Aorta (tissue), 5 donors: ENCODE data around the gene CTNNA2. TPM values are rescaled to one million over a fixed set of nuclear protein-coding genes. Genes with fewer than 3 reads are reported as not detected.

Experiments
- ATAC-seq: fragments of 200-7000 bp; cut with Tn5 transposase; one replicate; pipeline ENCODE4 v1.9.1; 2022; ENCODE audit warnings: moderate library complexity; ENCODE audit not compliant: low FRiP score
- DNase-seq, 2 donors: peaks; one replicate each; pipeline ENCODE4 v3.0.0-alpha.2; 2020
- H3K27ac ChIP-seq, 2 donors: one replicate each; pipeline ENCODE4 v1.5.1; 2013; ENCODE audit warnings: low read length in 2 of 2, mild to moderate bottlenecking in 2 of 2, moderate library complexity in 2 of 2, control low read depth in 1 of 2, inconsistent platforms in 1 of 2, low read depth in 1 of 2
- H3K27me3 ChIP-seq, 2 donors: one replicate each; pipeline ENCODE4 v1.6.1; 2013; ENCODE audit warnings: control low read depth in 1 of 2, low read length in 1 of 2, mild to moderate bottlenecking in 1 of 2, moderate library complexity in 1 of 2; ENCODE audit not compliant: insufficient read depth in 2 of 2, control insufficient read depth in 1 of 2
- H3K36me3 ChIP-seq, 2 donors: one replicate each; pipeline ENCODE4 v1.6.1; 2013; ENCODE audit warnings: control low read depth in 1 of 2, low read length in 1 of 2, mild to moderate bottlenecking in 1 of 2; ENCODE audit not compliant: insufficient read depth in 2 of 2, control insufficient read depth in 1 of 2
- H3K4me1 ChIP-seq, 2 donors: one replicate each; pipeline ENCODE4 v1.6.1; 2013; ENCODE audit warnings: low read length in 2 of 2, control low read depth in 1 of 2, mild to moderate bottlenecking in 1 of 2, moderate library complexity in 1 of 2; ENCODE audit not compliant: insufficient read depth in 2 of 2, control insufficient read depth in 1 of 2
- H3K4me3 ChIP-seq, 2 donors: one replicate each; pipeline ENCODE4 v1.5.1; 2013; ENCODE audit warnings: low read length in 2 of 2, control low read depth in 1 of 2, mild to moderate bottlenecking in 1 of 2
- H3K9me3 ChIP-seq: one replicate; pipeline ENCODE4 v1.6.1; 2013; ENCODE audit warnings: mild to moderate bottlenecking, low read length; ENCODE audit not compliant: control insufficient read depth
- WGBS, 2 donors: extraction: QIAGEN DNeasy Blood & Tissue Kit; methylation state at CpG; one replicate each; pipeline ENCODE4 v1.1.7; 2013; 5-methylcytosine and 5-hydroxymethylcytosine counted together
- intact Hi-C, 2 donors: fragments of 100-400 bp; cut with DNase I; formaldehyde crosslinking; loops; one replicate each; pipeline versions ENCODE4 v1.14.2 to v1.15.0; 2022
- polyA plus RNA-seq, 2 donors: library from polyadenylated mRNA; stranded (reverse); fragments of 200-250 nt; gene quantifications; one replicate each; pipeline ENCODE4 v1.2.3, GENCODE V29; 2013
- total RNA-seq, 2 donors: library from RNA; stranded (reverse); fragmentation: NEBNext Ultra II Directional; extraction: Animal tissue kit (Norgen Biotek cat#: 25700); gene quantifications; one replicate each; pipeline ENCODE4 v1.2.1, GENCODE V29; 2021
- donor health status: healthy with polysubstance abuse.
- donor health status: Bipolar disorder and iron deficiency.
- donor health status: DM: no; HTN: no; CAD: no.
- donor health status: DM: no; HTN: no; CAD: no.
- donor health status: DM: yes; HTN: yes; CAD: no.

CTNNA2 gene
- total and polyA plus RNA-seq, 4 donors: 0.05 to 0.12 TPM; not detected in 2

DNA sequence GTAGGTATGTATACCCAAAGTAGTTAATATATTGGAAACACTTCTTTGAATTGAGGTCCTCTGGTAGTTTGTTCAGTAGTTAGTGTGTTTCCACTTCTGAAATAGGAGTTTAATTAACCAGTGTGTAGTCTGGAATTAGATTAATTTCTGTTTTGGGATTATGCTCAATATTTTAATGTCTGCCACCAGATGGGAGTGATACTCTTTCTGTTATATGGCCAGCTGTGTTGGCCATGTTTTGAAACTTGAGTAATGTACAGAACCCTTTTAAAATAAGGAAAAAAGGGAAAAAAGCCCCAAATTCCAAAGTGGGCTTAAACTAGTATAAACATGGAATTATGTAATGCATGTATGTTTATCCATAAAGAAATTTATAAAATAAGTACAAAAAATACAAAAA lies 147.7 kb downstream of the CTNNA2 start:
- Histone ChIP-seq H3K4me1 (no peaks in the 10 kb centered on the region), H3K9me3 (no peaks in the 10 kb centered on the region), H3K27me3 (no peaks in the 10 kb centered on the region), H3K27ac (no peak overlapping the region), H3K4me3 (no peak overlapping the region), H3K36me3 (no peaks in the 10 kb centered on the region)
- ATAC-seq (no peak), DNase-seq (no peak)
- intact Hi-C loops: no loop called here

DNA sequence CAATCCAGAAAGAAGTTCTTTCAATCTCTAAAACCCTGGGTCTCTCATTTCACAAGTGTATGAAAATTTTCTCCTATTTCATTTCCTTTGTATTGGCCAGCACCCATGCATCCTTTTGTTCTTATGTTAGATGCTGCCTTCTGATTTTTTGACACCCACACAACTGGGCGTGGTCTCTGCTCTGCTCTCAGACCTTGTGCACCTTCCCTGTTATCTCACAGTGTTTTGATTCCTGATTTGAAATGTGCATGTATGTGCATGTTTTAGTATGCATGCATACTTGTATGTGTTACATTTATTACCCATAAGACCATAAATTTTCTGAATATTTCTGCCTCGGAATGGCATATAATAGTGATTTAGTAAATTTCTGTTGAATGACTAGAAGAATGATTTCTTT lies 152.2 kb downstream of the CTNNA2 start:
- ATAC-seq (no peak), DNase-seq (no peak)
- no peak overlapping the region for H3K4me3 ChIP-seq
- intact Hi-C loops: no loop called here
- no peak overlapping the region for H3K27ac ChIP-seq
- H3K36me3 ChIP-seq: no peaks in the 10 kb centered on the region
- no peaks in the 10 kb centered on the region for H3K9me3 ChIP-seq
- H3K27me3 ChIP-seq: no peaks in the 10 kb centered on the region
- 58 to 60% methylated on average over 2 of the region's 2 CpGs for WGBS, 2 donors
- no peaks in the 10 kb centered on the region for H3K4me1 ChIP-seq

DNA sequence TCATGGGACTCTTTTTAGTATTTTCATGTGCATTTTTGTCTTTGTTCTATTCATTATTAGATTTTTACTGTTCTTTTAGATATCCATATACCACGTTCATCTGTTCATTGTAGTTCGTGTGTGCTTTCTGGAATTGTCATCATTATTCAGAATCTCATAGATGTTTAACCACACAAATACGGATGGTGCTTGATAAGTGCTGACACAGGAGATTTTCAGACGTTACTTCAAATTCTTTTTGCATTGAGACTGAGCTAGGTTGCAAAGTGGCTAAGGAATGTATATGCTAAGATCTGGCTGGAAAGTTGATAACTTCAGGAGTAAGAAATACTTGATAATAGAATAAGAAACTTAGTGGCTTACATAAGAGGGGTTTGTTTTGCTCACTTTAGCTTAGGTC lies 153.6 kb downstream of the CTNNA2 start:
- WGBS, 2 donors: 53 to 57% methylated on average over 4 of the region's 4 CpGs
- ATAC-seq (no peak), DNase-seq (no peak)
- Histone ChIP-seq H3K36me3 (no peaks in the 10 kb centered on the region), H3K27ac (no peak overlapping the region), H3K27me3 (no peaks in the 10 kb centered on the region), H3K9me3 (no peaks in the 10 kb centered on the region), H3K4me1 (no peaks in the 10 kb centered on the region), H3K4me3 (no peak overlapping the region)
- intact Hi-C loops: no loop called here

DNA sequence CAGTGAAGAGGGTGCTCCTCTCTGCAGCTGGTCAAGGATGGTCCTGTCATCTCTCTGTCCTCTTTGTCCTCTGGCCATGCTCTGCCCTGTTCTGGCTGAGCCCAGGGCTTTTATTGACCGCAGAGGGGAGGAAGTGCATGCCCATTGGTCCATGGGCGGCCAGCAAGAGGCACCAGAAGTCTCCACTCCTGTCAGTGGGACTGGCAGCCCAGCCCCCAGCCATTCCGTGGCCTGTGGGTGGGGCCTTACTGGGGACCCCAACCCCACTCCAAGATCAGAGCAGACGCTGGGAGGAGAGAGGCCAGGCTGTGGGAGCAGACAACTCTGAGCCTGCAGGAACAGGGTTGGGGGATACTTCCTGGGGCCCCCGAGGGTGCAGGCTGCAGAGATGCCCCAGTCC lies 156.9 kb downstream of the CTNNA2 start:
- 77 to 82% methylated on average over 5 of the region's 5 CpGs for WGBS, 2 donors
- Histone ChIP-seq H3K4me1 (no peaks in the 10 kb centered on the region), H3K27me3 (no peaks in the 10 kb centered on the region), H3K4me3 (no peak overlapping the region), H3K9me3 (no peaks in the 10 kb centered on the region), H3K36me3 (no peaks in the 10 kb centered on the region), H3K27ac (no peak overlapping the region)
- intact Hi-C loops: no loop called here
- ATAC-seq (no peak), DNase-seq (peak in 1 of 2 donors; percentile 27)

DNA sequence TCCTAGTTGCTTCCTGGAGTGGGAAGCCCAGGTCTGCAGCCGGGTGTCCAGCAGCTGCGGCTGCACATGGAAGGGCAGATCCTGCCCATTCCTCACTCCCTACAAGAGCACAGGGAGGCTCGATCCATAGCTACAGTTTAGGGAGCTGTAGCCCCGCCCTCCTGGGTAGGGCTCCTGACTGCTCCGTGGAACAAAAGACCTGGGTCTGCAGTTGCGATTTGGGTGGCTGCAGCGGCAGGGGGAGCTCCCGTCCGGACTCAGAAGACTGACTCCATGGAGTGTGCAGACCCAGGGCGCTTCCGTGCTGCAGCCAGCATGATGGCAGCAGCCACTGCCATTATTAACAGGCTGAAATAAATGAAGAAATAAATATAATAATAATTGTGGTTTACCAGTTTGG lies 157.3 kb downstream of the CTNNA2 start:
- no peak for ATAC-seq

DNA sequence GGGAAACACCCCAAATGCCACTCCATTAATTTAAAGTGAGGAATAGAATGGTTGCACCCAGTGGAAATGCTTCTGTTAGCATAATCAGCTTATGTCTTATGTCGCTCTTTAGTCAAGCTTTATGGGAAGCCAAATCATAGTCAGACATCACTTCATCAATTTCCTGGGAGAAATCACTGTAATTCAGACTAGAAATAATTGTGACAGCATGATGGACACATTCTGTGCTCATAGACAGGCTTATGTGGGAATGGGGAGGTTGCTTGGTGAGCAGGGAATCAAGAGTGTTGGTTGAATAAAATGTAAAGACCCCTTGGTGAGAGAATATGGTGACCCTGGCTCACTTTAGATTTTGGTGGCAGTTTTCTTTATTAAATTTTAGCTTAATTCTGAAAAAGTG lies 174.0 kb downstream of the CTNNA2 start:
- no peaks in the 10 kb centered on the region for H3K4me1 ChIP-seq
- no peaks in the 10 kb centered on the region for H3K27me3 ChIP-seq
- intact Hi-C loops: no loop called here
- WGBS, 2 donors: 79 to 85% methylated on average over 1 of the region's 1 CpG
- H3K36me3 ChIP-seq: no peaks in the 10 kb centered on the region
- DNase-seq (no peak), ATAC-seq (no peak)
- no peak overlapping the region for H3K27ac ChIP-seq
- no peak overlapping the region for H3K4me3 ChIP-seq
- peaks cover 2% of the 10 kb centered on the region for H3K9me3 ChIP-seq

More for the DNA sequence above, 157.3 kb downstream of the CTNNA2 start:
- Histone ChIP-seq H3K36me3 (no peaks in the 10 kb centered on the region), H3K27me3 (no peaks in the 10 kb centered on the region), H3K4me3 (no peak overlapping the region), H3K4me1 (no peaks in the 10 kb centered on the region), H3K9me3 (no peaks in the 10 kb centered on the region), H3K27ac (no peak overlapping the region)
- WGBS, 2 donors: 79 to 81% methylated on average over 11 of the region's 11 CpGs
- intact Hi-C loops: no loop called here
- DNase-seq: no peak

DNA sequence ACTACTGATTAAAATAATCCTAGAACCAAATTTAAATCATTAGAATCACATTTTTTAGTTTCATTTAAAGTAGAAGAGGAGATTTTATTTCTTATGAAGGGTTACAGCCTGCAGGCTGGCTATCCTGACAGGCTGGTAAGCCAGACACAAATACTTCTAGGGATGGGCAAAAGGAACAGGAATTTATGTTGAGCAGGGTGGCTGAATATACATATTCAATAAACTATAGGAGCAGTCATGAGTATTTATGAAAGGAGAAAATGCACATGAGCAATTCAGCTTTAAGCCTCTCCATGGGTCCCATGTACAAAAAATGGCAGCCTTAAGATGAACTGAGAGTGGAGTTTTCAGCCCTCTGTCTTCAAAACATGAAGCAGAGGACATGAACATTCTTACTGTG lies 182.4 kb downstream of the CTNNA2 start:
- ATAC-seq: no peak
- intact Hi-C loops: no loop called here
- no peak for DNase-seq
- Histone ChIP-seq H3K9me3 (no peaks in the 10 kb centered on the region), H3K4me3 (no peak overlapping the region), H3K27ac (no peak overlapping the region), H3K4me1 (no peaks in the 10 kb centered on the region), H3K36me3 (no peaks in the 10 kb centered on the region), H3K27me3 (no peaks in the 10 kb centered on the region)

DNA sequence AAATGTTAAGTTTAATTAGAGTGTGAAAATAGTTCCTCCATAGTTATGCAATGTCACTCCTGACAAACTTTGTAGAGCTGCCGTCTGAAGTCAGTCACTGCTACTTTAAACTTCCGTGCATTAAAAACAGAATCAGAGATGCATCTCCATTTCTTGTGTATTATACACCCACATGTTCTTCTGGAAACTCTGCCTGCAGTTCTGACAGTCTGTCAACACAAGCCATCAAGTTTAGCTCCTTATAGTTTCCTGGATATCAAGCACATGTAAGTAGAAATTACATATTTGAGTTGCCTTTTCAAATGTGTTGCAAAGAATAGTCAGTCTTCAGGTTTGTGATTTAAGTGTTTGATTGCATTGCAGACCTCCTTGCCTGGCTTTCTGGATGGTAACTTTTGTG lies 184.3 kb downstream of the CTNNA2 start:
- WGBS, 2 donors: 61 to 64% methylated on average over 2 of the region's 2 CpGs
- DNase-seq (no peak), ATAC-seq (no peak)
- Histone ChIP-seq H3K9me3 (no peaks in the 10 kb centered on the region), H3K4me1 (no peaks in the 10 kb centered on the region), H3K27ac (no peak overlapping the region), H3K36me3 (no peaks in the 10 kb centered on the region), H3K4me3 (no peak overlapping the region), H3K27me3 (no peaks in the 10 kb centered on the region)
- intact Hi-C loops: no loop called here

DNA sequence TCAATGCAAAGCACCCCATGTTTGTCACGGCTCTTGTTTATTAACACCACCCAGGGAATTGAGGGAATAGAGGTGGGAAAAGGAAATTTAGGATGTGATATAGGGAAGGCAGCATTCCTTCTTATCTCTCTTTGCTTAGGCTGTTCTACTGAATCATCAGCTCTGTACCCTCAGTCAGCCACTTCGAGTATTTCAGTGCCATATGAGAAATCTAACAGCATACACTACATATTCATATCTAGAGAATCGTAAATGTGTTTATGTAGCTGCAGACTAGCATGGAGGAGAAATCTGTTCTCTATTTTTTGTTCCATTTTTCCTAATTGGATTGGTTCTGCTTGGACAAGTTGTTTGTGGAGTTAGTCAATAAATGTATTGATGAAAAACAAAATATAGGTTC lies 187.8 kb downstream of the CTNNA2 start:
- Histone ChIP-seq H3K27me3 (no peaks in the 10 kb centered on the region), H3K27ac (no peak overlapping the region), H3K4me1 (no peaks in the 10 kb centered on the region), H3K9me3 (no peaks in the 10 kb centered on the region), H3K36me3 (no peaks in the 10 kb centered on the region), H3K4me3 (no peak overlapping the region)
- DNase-seq (no peak), ATAC-seq (no peak)
- 52 to 53% methylated on average over 3 of the region's 3 CpGs for WGBS, 2 donors
- intact Hi-C loops: no loop called here
